GM19328 (cell line): ENCODE results near the gene RAET1E.
"Not testable (repeated sequence)": the region's sequence is repeated elsewhere in the genome, so short reads cannot be mapped to it uniquely, and the experiment has no call there.

Experiments used
- ATAC-seq: cut with Tn5 transposase; IDR thresholded peaks from one replicate; pipeline ENCODE4 v1.9.1; 2021; ENCODE audit warnings: mild to moderate bottlenecking, moderate library complexity; ENCODE audit not compliant: unreplicated experiment

RAET1E gene

GRCh38 chr6:149895048-149895590 is 2.8 kb downstream of the RAET1E start:
- no peak for ATAC-seq

- ATAC-seq, result not testable (repeated sequence)
Measured at GRCh38 chr6:149891864-149892263, 6.0 kb downstream of the RAET1E start.

- ATAC-seq, result no peak
Measured at GRCh38 chr6:149891259-149891658, 6.7 kb downstream of the RAET1E start.

- ATAC-seq, result no peak
Measured at GRCh38 chr6:149890629-149891045, 7.3 kb downstream of the RAET1E start.

- no peak for ATAC-seq
Measured at GRCh38 chr6:149889326-149889725, 8.6 kb downstream of the RAET1E start.

- ATAC-seq, result no peak
Measured at GRCh38 chr6:149888659-149889058, 9.3 kb downstream of the RAET1E start.

GRCh38 chr6:149888093-149888492 is 9.8 kb downstream of the RAET1E start:
- ATAC-seq, result no peak

- ATAC-seq, result no peak
Measured at GRCh38 chr6:149887343-149887742, 10.6 kb downstream of the RAET1E start.

GRCh38 chr6:149885888-149886287 is 12.0 kb downstream of the RAET1E start:
- no peak for ATAC-seq

- ATAC-seq, result no peak
Measured at GRCh38 chr6:149884617-149885016, 13.3 kb downstream of the RAET1E start.

- no peak for ATAC-seq
Measured at GRCh38 chr6:149884215-149884614, 13.7 kb downstream of the RAET1E start.

GRCh38 chr6:149881860-149882259 is 16.1 kb downstream of the RAET1E start:
- no peak for ATAC-seq

GRCh38 chr6:149881066-149881766 is 16.7 kb downstream of the RAET1E start:
- ATAC-seq, result no peak

- no peak for ATAC-seq
Measured at GRCh38 chr6:149877659-149878058, 20.3 kb downstream of the RAET1E start.

GRCh38 chr6:149876241-149876933 is 21.5 kb downstream of the RAET1E start:
- no peak for ATAC-seq

GRCh38 chr6:149872233-149872632 is 25.7 kb downstream of the RAET1E start:
- ATAC-seq, result no peak

- no peak for ATAC-seq
Measured at GRCh38 chr6:149871182-149871581, 26.7 kb downstream of the RAET1E start.

GRCh38 chr6:149869275-149869892 is 28.5 kb downstream of the RAET1E start:
- ATAC-seq, result no peak

GRCh38 chr6:149867876-149868640 is 29.9 kb downstream of the RAET1E start:
- ATAC-seq, result no peak

GRCh38 chr6:149864578-149865535 is 33.1 kb downstream of the RAET1E start:
- ATAC-seq, result no peak
